Panc1 (cell line): Measurements from ENCODE around the gene IFNK. TPM values are rescaled to one million over a fixed set of nuclear protein-coding genes. Genes with fewer than 3 reads are reported as not detected.

Source experiments
- ATAC-seq: fragments of 200-7000 bp; cut with Tn5 transposase; 2 replicates; pipeline ENCODE4 v1.9.1; 2020; ENCODE audit warnings: mild to moderate bottlenecking, moderate library complexity
- BruUV-seq: library from RNA; stranded (reverse); fragments of 400-500 nt; replicated peaks from 2 replicates; lab custom pipeline; 2021; lab: Mats Ljungman, UMichigan
- CTCF ChIA-PET: fragments of 300-600 bp; sonication (Branson Sonifier 250); formaldehyde crosslinking; loops from one replicate; lab custom pipeline; 2022; ENCODE audit warnings: antibody characterized with exemption; lab: Charles Lee
- POLR2A ChIA-PET: fragments of 300-600 bp; sonication (Branson Sonifier 250); formaldehyde crosslinking; loops from one replicate; lab custom pipeline; 2022; ENCODE audit warnings: antibody characterized with exemption; lab: Charles Lee
- DNase-seq: peaks from one replicate; pipeline ENCODE4 v3.0.0-alpha.2; 2010; ENCODE audit warnings: low read depth, low spot score
- H3K27ac ChIP-seq: 2 replicates; pipeline ENCODE4 v1.5.1; 2011; ENCODE audit warnings: mild to moderate bottlenecking, low read length, inconsistent platforms
- H3K27me3 ChIP-seq: fragments of 200-500 bp; sonication (Bioruptor generic); 2 replicates; pipeline ENCODE4 v1.6.0; 2014; ENCODE audit warnings: low read length, inconsistent platforms; ENCODE audit not compliant: control insufficient read depth, insufficient read depth
- H3K36me3 ChIP-seq: fragments of 200-500 bp; sonication (Bioruptor generic); 2 replicates; pipeline ENCODE4 v1.5.1; 2014; ENCODE audit warnings: inconsistent platforms, mild to moderate bottlenecking, low read length, moderate library complexity; ENCODE audit not compliant: control insufficient read depth, insufficient read depth
- H3K4me1 ChIP-seq: 2 replicates; pipeline ENCODE4 v1.5.1; 2011; ENCODE audit warnings: inconsistent platforms, mild to moderate bottlenecking, low read length, moderate library complexity; ENCODE audit not compliant: control insufficient read depth, insufficient read depth
- H3K4me3 ChIP-seq, 2 experiments: 2 replicates each; pipeline ENCODE4 v1.5.1; 2011 to 2012; ENCODE audit warnings: low read depth in 2 of 2, low read length in 2 of 2, mild to moderate bottlenecking in 2 of 2, inconsistent platforms in 1 of 2, moderate library complexity in 1 of 2
- H3K9me3 ChIP-seq: fragments of 200-500 bp; sonication (Bioruptor generic); 2 replicates; pipeline ENCODE4 v1.5.1; 2014; ENCODE audit warnings: low read depth, mild to moderate bottlenecking, inconsistent platforms, low read length, moderate library complexity; ENCODE audit not compliant: control insufficient read depth, insufficient read depth
- CTCF ChIP-seq: fragments of 450-650 bp; IDR thresholded peaks from 2 replicates; pipeline ENCODE4 v1.5.1; 2017; ENCODE audit warnings: mild to moderate bottlenecking
- POLR2AphosphoS5 ChIP-seq: IDR thresholded peaks from 2 replicates; pipeline ENCODE4 v1.6.1; 2012; ENCODE audit warnings: mild to moderate bottlenecking, low read depth, low read length, moderate library complexity
- REST ChIP-seq, 2 experiments: IDR thresholded peaks; 2 replicates each; pipeline ENCODE4 v1.6.1; 2011 to 2012; ENCODE audit warnings: low read depth in 2 of 2, control low read depth in 1 of 2, low read length in 1 of 2, mild to moderate bottlenecking in 1 of 2, moderate library complexity in 1 of 2; ENCODE audit not compliant: insufficient read depth in 1 of 2
- SIN3A ChIP-seq: IDR thresholded peaks from 2 replicates; pipeline ENCODE4 v1.6.1; 2012; ENCODE audit warnings: low read depth, mild to moderate bottlenecking, low read length, moderate library complexity, borderline replicate concordance; ENCODE audit not compliant: insufficient read depth
- TCF7L2 ChIP-seq: IDR thresholded peaks from 2 replicates; pipeline ENCODE4 v1.6.1; 2011; ENCODE audit warnings: mild to moderate bottlenecking, low read depth, low read length, inconsistent platforms
- in situ Hi-C: cut with HindIII; loops from 2 replicates; pipeline ENCODE4 v1.10.0; 2016; ENCODE audit warnings: low sequenced_read_pairs, low pct_unique_long_range_greater_than_20kb
- intact Hi-C: fragments of 100-400 bp; cut with micrococcal nuclease; formaldehyde crosslinking; loops from one replicate; pipeline ENCODE4 v1.10.0; 2022; ENCODE audit not compliant: unreplicated experiment
- total RNA-seq: library from RNA; stranded (reverse); gene quantifications from one replicate; pipeline ENCODE4 v1.2.1, GENCODE V29; 2021; ENCODE audit not compliant: unreplicated experiment

Gene IFNK
- total RNA-seq, 1 experiment from 2014 or later: not detected

- ATAC-seq: no peak
- no peak for DNase-seq
- H3K4me1 ChIP-seq: no peaks in the 10 kb centered on the region
- no peak overlapping the region for H3K27ac ChIP-seq
- in situ Hi-C loops (no loop called here), intact Hi-C loops (no loop called here)
- H3K36me3 ChIP-seq: no peaks in the 10 kb centered on the region
- H3K27me3 ChIP-seq: no peaks in the 10 kb centered on the region
- no peak for TF ChIP-seq REST (IDR thresholded peaks at IDR 0.05; ENCODE audit: insufficient read depth in 1 of 2, low read depth in 2 of 2, low read length in 1 of 2)
- no peaks in the 10 kb centered on the region for H3K9me3 ChIP-seq
- POLR2A ChIA-PET: no interaction called here
- BruUV-seq: no TSS peak
- CTCF ChIA-PET: no interaction called here
- H3K4me3 ChIP-seq: no peak overlapping the region
Observed at GRCh38 chr9:27536168-27536567, 12.1 kb downstream of the IFNK start.

GRCh38 chr9:27537027-27537435 lies 12.9 kb downstream of the IFNK start:
- ChIA-PET CTCF (no interaction called here), POLR2A (no interaction called here)
- no peaks in the 10 kb centered on the region for H3K27me3 ChIP-seq
- no peak for ATAC-seq
- H3K36me3 ChIP-seq: no peaks in the 10 kb centered on the region
- no TSS peak for BruUV-seq
- no peak overlapping the region for H3K4me3 ChIP-seq
- no peak overlapping the region for H3K27ac ChIP-seq
- no peak for DNase-seq
- in situ Hi-C loops: no loop called here
- H3K9me3 ChIP-seq: no peaks in the 10 kb centered on the region
- H3K4me1 ChIP-seq: no peaks in the 10 kb centered on the region
- no peak for TF ChIP-seq CTCF
- TF ChIP-seq SIN3A: no peak
- TF ChIP-seq POLR2AphosphoS5: no peak
- TF ChIP-seq TCF7L2: no peak
- TF ChIP-seq REST (IDR thresholded peaks at IDR 0.05; ENCODE audit: insufficient read depth in 1 of 2, low read depth in 2 of 2, low read length in 1 of 2): no peak
- intact Hi-C loops: no loop called here
